MM.1S (cell line): ENCODE results near the gene C2.

Experiments
- CTCF ChIP-seq: fragments of 300-600 bp; sonication (generic); IDR thresholded peaks from 2 replicates; pipeline ENCODE4 v1.5.1; 2016; ENCODE audit warnings: antibody characterized with exemption, low read length, mixed read lengths
- EZH2 ChIP-seq: fragments of 300-600 bp; sonication (generic); optimal IDR thresholded peaks from 2 replicates; pipeline ENCODE3; 2017; ENCODE audit warnings: low read depth, mild to moderate bottlenecking, antibody characterized with exemption, low read length, mixed read lengths
- EZH2phosphoT487 ChIP-seq: fragments of 300-600 bp; sonication (generic); IDR thresholded peaks from 2 replicates; pipeline ENCODE4 v1.6.1; 2018; ENCODE audit warnings: antibody characterized with exemption, low read length

GRCh38 chr6:31900917-31901414 is 26.6 kb upstream of the C2 start:
- no peak for TF ChIP-seq CTCF
- no peak for TF ChIP-seq EZH2phosphoT487
- no peak for TF ChIP-seq EZH2
